Measurements from ENCODE around the gene RTP2. TPM values are rescaled to one million over a fixed set of nuclear protein-coding genes. Genes with fewer than 3 reads are reported as not detected.

Gene RTP2
- total and polyA plus RNA-seq, 9 donors = not detected

Other genes starting within 250 kb of the RTP2 start
- gene SST, start 32.2 kb downstream of the RTP2 start, total RNA-seq = not detected
- 1 to 10 TPM in 3 of 8 donors, under 1 TPM in 2, not detected in 3; 0.27 to 7.9 (median 1.8) TPM for gene SST, start 32.2 kb downstream of the RTP2 start, polyA plus RNA-seq (ENCODE audit: insufficient read depth in 1 of 8, insufficient read length in 8 of 8, low replicate concordance in 1 of 8)
- 12.1 TPM for gene BCL6, start 42.9 kb upstream of the RTP2 start, total RNA-seq
- 10 to 100 TPM; 13.1 to 23.8 (median 19.1) TPM for gene BCL6, start 42.9 kb upstream of the RTP2 start, polyA plus RNA-seq (ENCODE audit: insufficient read depth in 1 of 8, insufficient read length in 8 of 8, low replicate concordance in 1 of 8)

Measured in muscle of leg (tissue), 9 donors.